MM.1S (cell line): Measurements from ENCODE around the gene RIOK2.

Experiments
- EZH2 ChIP-seq: fragments of 300-600 bp; sonication (generic); optimal IDR thresholded peaks from 2 replicates; pipeline ENCODE3; 2017; ENCODE audit warnings: low read depth, mild to moderate bottlenecking, antibody characterized with exemption, low read length, mixed read lengths
- EZH2phosphoT487 ChIP-seq: fragments of 300-600 bp; sonication (generic); IDR thresholded peaks from 2 replicates; pipeline ENCODE4 v1.6.1; 2018; ENCODE audit warnings: antibody characterized with exemption, low read length
- TF ChIP-seq, protein P1 (sequence below): fragments of 300-600 bp; sonication (generic); IDR thresholded peaks from 2 replicates; pipeline ENCODE4 v1.5.1; 2016; ENCODE audit warnings: antibody characterized with exemption, low read length, mixed read lengths

DNA sequence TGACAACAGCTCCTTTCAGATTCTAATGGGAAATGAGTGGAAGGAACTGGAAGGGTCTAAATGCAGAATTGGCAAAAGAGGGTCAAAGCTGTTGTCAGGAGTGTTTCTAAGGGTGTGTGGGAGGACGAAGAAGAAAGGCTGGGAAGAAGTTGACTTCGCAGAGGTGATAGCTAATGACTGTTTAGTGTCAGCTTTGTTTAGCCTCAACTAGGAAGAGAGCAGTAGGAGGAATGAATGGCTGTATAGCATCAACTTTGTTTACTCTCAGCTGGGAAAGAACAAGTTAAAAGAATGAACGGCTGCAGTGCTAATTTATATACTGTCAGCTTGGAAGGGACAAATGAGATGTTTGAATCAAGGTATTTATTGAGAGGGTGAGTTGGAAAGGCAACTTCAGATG, 34.8 kb downstream of the RIOK2 start:
- TF ChIP-seq, protein P1, sequence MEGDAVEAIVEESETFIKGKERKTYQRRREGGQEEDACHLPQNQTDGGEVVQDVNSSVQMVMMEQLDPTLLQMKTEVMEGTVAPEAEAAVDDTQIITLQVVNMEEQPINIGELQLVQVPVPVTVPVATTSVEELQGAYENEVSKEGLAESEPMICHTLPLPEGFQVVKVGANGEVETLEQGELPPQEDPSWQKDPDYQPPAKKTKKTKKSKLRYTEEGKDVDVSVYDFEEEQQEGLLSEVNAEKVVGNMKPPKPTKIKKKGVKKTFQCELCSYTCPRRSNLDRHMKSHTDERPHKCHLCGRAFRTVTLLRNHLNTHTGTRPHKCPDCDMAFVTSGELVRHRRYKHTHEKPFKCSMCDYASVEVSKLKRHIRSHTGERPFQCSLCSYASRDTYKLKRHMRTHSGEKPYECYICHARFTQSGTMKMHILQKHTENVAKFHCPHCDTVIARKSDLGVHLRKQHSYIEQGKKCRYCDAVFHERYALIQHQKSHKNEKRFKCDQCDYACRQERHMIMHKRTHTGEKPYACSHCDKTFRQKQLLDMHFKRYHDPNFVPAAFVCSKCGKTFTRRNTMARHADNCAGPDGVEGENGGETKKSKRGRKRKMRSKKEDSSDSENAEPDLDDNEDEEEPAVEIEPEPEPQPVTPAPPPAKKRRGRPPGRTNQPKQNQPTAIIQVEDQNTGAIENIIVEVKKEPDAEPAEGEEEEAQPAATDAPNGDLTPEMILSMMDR: no peak
- TF ChIP-seq EZH2: no peak
- TF ChIP-seq EZH2phosphoT487: no peak
